GM19372 (cell line): ENCODE measurements around the gene CFAP45.

Experiments
- ATAC-seq: cut with Tn5 transposase; IDR thresholded peaks from one replicate; pipeline ENCODE4 v1.9.1; 2021; ENCODE audit warnings: mild to moderate bottlenecking, low read depth, moderate library complexity; ENCODE audit not compliant: unreplicated experiment

The CFAP45 gene, protein sequence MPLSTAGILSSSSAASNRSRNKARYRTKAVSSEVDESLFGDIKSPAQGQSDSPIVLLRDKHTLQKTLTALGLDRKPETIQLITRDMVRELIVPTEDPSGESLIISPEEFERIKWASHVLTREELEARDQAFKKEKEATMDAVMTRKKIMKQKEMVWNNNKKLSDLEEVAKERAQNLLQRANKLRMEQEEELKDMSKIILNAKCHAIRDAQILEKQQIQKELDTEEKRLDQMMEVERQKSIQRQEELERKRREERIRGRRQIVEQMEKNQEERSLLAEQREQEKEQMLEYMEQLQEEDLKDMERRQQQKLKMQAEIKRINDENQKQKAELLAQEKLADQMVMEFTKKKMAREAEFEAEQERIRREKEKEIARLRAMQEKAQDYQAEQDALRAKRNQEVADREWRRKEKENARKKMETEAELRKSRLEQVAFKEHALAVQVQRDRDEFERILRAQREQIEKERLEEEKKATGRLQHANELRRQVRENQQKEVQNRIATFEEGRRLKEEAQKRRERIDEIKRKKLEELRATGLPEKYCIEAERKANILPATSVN

DNA sequence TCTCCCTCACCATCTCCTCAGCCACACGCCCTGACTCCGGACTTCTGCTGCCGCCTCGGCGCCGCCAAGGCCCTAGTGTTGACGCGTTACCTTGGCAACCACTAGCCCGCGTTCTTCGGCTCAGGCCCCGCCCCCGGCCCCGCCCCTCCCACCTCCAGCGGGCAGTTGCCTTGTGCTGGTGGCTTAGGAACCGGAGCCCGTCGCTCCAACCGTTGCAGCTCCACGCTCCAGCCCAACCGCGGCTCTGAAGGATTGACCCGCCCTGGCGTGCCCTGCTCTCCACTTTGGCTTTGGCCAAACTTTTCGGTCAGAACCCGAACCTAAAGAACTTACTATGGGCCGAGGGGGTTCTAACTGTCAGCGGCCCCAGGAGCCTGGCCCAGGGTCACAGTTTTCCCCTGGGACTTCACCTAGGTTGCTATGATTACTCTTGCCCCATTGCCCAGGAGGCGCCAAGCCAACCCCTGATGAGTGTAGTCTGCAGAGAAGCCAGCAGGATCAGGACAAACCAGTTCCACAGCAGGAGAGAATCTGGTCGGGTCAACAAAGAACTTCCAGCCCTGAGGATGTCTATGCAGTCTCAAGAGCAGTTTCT, at the start of gene CFAP45:
Gene CFAP45 (minus strand): TSS at position 80 of the 595 bp plus-strand sequence. CDS start 67 bp downstream, at position 13.
- ATAC-seq, result no peak

GRCh38 chr1:159949123-159949522, 49.2 kb upstream of the CFAP45 start:
- ATAC-seq, result no peak

- no peak for ATAC-seq
Measured at GRCh38 chr1:159947942-159948341, 48.0 kb upstream of the CFAP45 start.

DNA sequence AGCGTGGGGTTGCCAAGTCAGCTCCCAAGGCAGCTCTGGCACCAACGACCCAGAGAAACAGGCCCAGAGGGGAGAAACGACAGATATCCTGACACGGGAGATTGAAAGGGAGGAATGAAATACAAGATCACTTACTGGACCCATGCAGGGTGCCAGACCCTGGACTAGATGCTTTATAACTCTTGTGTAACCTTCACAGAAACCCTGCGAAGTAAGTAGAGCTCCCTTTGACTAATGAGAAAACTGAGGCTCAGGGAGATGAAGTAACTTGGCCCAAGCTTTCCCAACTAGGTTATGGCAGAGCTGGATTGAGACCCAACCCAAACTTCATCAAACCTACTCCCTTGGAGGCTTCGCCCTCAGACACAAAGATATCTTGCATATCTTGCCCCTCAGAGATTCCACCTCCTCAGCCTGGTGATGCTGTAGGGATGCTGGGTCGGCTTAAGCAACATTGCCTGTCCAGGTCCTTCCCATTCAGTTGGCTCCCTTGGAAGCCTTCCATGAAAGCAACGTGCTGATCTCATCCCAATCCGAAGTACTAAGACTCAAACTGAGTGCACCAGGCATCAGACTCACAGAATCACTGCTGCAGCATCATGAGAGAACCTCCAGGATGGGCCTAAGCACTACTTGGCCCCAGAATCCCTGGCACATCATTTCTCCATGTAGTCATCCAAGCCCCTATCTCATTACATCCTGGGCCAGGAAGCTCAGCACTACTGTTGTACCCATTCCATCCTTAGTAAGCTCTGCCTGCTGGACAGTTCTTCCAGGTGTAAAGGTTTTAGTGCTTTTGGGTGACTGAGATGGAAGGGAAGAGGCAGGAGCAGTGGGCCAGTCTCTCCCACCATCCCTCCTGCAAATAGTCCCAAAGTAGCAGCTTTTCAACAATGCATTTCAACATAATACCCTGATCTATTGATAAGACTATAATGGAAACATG, 46.5 kb upstream of the CFAP45 start:
- no peak for ATAC-seq

DNA sequence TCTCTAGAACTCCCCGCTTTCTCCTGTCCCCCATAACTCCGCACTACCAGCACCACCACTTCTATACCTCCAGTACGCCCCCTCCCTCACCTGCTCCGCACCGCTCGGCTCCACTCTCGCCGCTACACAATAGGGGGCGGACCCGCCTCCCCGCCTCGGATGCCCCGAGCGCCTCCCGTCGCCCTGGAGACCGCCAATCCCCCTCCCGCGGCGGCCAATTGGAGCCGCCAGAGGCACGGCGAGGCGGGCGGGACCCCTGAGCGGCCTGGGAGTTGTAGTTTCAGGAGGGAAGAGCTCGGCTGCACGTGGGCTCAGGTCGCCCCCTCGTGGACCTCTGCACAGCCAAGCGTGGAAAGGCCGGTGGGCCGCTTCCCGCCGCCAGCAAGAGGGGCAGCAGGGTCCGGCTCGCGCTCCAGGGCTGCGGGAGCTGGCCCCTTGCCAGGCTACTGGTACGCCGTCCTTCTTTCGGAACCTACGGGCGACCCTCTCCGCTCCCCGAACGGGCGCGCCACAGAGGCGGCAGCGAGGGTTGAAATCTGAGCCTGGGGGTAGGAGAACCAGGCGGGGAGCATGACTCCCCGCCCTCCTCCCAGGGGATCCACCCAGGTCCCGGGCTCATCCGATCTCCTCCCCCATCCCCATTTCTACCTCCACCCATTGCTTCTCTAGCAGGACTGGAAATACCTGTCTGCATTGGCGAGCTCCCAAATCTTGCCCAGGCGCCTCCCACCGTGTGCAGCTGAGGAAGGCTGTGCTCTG, 45.7 kb upstream of the CFAP45 start, which contains the start of gene IGSF9:
Gene IGSF9 (minus strand): TSS at position 131 of the 759 bp plus-strand sequence. CDS start 2,159 bp downstream, outside the sequence.
- ATAC-seq, result no peak

GRCh38 chr1:159944623-159945455, 44.9 kb upstream of the CFAP45 start:
- no peak for ATAC-seq

- no peak for ATAC-seq
Measured at GRCh38 chr1:159943908-159944622, 44.1 kb upstream of the CFAP45 start.

- ATAC-seq, result no peak
Measured at GRCh38 chr1:159943278-159943640, 43.3 kb upstream of the CFAP45 start.

DNA sequence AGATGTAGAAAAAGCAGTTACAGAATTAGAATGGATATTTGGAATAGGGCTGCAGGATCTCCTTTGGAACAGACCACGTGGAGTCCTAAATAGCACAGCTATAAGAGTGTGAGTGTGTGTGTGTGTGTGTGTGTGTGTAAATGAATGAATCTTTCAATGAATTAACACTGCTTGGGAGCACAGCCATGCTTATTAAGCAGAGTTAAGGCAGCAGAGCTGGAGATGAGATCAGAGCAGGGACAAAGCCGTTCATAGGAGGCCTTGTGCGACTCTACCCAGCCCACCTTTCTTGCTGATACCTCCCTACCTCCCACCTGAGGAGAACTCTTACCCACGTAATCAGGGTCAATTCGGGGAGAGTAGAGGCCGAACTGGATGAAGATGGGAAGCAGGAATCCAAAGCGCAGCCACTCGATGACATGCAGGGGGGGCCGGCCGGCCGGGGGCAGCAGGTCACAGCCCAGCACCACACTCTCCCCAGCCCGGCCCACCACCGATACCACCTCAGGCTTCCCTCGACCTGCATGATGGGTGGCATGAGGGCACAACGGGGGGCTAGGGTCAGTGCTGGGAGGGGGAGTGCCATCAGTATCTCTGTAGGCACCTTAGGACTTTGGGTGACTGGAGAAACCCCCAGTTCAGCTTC, 42.8 kb upstream of the CFAP45 start:
- ATAC-seq, result no peak

DNA sequence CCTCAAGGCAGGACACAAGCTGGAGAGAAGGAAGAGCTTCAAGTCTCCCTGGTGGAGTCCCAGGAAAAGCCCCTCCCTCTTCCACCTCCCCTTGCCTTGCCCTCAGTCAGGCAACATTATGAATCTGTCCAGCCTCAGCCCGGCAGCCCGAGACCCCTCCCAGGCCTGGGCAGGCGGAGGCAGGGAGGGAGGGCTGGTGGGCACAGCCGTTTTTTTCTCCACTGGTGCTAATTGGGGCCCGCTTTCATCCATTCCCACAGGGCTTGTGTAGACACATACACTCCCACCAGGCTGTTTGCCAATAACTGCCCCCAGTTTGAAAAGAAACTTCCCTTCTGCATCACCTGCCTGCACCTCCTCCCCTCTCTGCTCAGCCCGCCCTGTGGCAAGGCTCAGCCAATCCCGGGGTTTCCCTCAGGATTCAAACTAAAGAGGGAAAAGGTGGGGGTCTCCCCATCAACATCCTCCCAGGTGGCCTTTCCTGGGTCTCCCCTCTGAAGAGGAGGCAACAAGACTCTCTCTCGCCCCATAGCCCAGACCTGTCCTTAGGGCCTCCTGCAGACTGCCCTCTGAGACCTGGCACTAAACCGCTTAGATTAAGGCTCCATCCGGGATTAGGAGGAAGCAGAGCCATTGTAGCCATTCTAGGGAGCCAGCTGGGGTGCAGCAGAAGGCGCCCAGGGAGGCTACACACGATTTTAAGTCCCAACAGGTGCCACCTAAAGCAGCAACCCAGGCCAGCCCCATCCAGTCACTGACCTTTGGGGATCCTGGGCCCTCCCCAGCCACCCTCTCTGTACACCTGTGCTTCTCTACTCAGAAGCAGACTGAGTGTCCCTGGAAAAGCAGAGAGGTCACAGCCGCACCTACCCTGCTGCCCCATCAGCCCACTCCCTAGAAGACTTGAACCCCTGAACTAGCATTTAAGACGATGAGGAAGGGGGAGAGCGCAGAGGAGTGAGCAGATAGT, 41.9 kb upstream of the CFAP45 start:
- no peak for ATAC-seq

GRCh38 chr1:159941141-159941540, 41.2 kb upstream of the CFAP45 start:
- ATAC-seq, result no peak

- no peak for ATAC-seq
Measured at GRCh38 chr1:159940006-159940620, 40.1 kb upstream of the CFAP45 start.

- ATAC-seq, result no peak
Measured at GRCh38 chr1:159939678-159940002, 39.7 kb upstream of the CFAP45 start.

GRCh38 chr1:159938905-159939677, 39.1 kb upstream of the CFAP45 start:
- ATAC-seq, result no peak

GRCh38 chr1:159938211-159938852, 38.4 kb upstream of the CFAP45 start:
- ATAC-seq, result no peak
